Measurements from ENCODE around the gene TMEM131L. TPM values are rescaled to one million over a fixed set of nuclear protein-coding genes. Genes with fewer than 3 reads are reported as not detected.
"Not testable (repeated sequence)": the region's sequence is repeated elsewhere in the genome, so short reads cannot be mapped to it uniquely, and the experiment has no call there.

TMEM131L gene
- polyA plus RNA-seq, 1 donor (not counting 4 experiments of a cell fraction or from before 2014, with no cell fraction given), result 10.3 TPM

GRCh38 chr4:153603258-153603657, 137.1 kb downstream of the TMEM131L start:
- Histone ChIP-seq H3K4me2 (ENCODE audit: control insufficient read depth, extremely low read depth, insufficient read depth, low read depth, low read length) (no peak overlapping the region), H3K9me1 (ENCODE audit: control insufficient read depth, extremely low read depth, insufficient read depth, low read length) (no peaks in the 10 kb centered on the region), H3K79me2 (ENCODE audit: control insufficient read depth, insufficient read depth, low read length) (no peaks in the 10 kb centered on the region), H3K9ac (ENCODE audit: control insufficient read depth, extremely low read depth, insufficient read depth, low read length) (no peak overlapping the region), H3K36me3 (ENCODE audit: control insufficient read depth in 2 of 2, extremely low read depth in 1 of 2, insufficient read depth in 2 of 2, low read length in 2 of 2) (peaks cover 7 to 15% of the 10 kb centered on the region in 2 experiments), H2AFZ (ENCODE audit: control insufficient read depth, low read length) (no peak overlapping the region), H3K9me3 (ENCODE audit: control insufficient read depth, low read depth, low read length) (no peaks in the 10 kb centered on the region), H4K20me1 (ENCODE audit: control insufficient read depth, extremely low read depth, insufficient read depth, low read length) (no peaks in the 10 kb centered on the region), H3K4me3 (ENCODE audit: control insufficient read depth in 2 of 3, extremely low read depth in 1 of 3, insufficient read depth in 2 of 3, low read depth in 1 of 3, low read length in 3 of 3) (no peak overlapping the region), H3K27me3 (ENCODE audit: control insufficient read depth, extremely low read depth, insufficient read depth, low read length) (no peaks in the 10 kb centered on the region), H3K4me1 (ENCODE audit: control insufficient read depth, extremely low read depth, insufficient read depth, low read length) (no peaks in the 10 kb centered on the region), H3K27ac (ENCODE audit: control insufficient read depth, insufficient read depth, low read length) (no peak overlapping the region)
- FAIRE-seq (no peak), DNase-seq (ENCODE audit: low read depth, low spot score) (no peak)
- dilution Hi-C loops (cut with MboI; ENCODE audit: extremely low pct_ligation_motif_present, low sequenced_read_pairs), result no loop called here
- no peak for TF ChIP-seq EZH2 (IDR thresholded peaks at IDR 0.05; ENCODE audit: low read length)
- TF ChIP-seq CTCF (optimal IDR thresholded peaks at IDR 0.05 in 1 of 3, IDR thresholded peaks at IDR 0.05 in 1 of 3, conservative IDR thresholded peaks at IDR 0.05 in 1 of 3; ENCODE audit: extremely low read depth in 1 of 3, insufficient read depth in 2 of 3, low read length in 3 of 3), result no peak

- Histone ChIP-seq H3K27me3 (ENCODE audit: control insufficient read depth, extremely low read depth, insufficient read depth, low read length) (no peaks in the 10 kb centered on the region), H3K9ac (ENCODE audit: control insufficient read depth, extremely low read depth, insufficient read depth, low read length) (no peak overlapping the region), H3K27ac (ENCODE audit: control insufficient read depth, insufficient read depth, low read length) (no peak overlapping the region), H3K4me1 (ENCODE audit: control insufficient read depth, extremely low read depth, insufficient read depth, low read length) (no peaks in the 10 kb centered on the region), H4K20me1 (ENCODE audit: control insufficient read depth, extremely low read depth, insufficient read depth, low read length) (no peaks in the 10 kb centered on the region), H3K9me3 (ENCODE audit: control insufficient read depth, low read depth, low read length) (no peaks in the 10 kb centered on the region), H3K4me3 (ENCODE audit: control insufficient read depth in 2 of 3, extremely low read depth in 1 of 3, insufficient read depth in 2 of 3, low read depth in 1 of 3, low read length in 3 of 3) (no peak overlapping the region), H3K9me1 (ENCODE audit: control insufficient read depth, extremely low read depth, insufficient read depth, low read length) (no peaks in the 10 kb centered on the region), H3K4me2 (ENCODE audit: control insufficient read depth, extremely low read depth, insufficient read depth, low read depth, low read length) (no peak overlapping the region), H3K79me2 (ENCODE audit: control insufficient read depth, insufficient read depth, low read length) (no peaks in the 10 kb centered on the region), H2AFZ (ENCODE audit: control insufficient read depth, low read length) (no peak overlapping the region), H3K36me3 (ENCODE audit: control insufficient read depth in 2 of 2, extremely low read depth in 1 of 2, insufficient read depth in 2 of 2, low read length in 2 of 2) (peaks cover 7 to 14% of the 10 kb centered on the region in 2 experiments)
- TF ChIP-seq CTCF (optimal IDR thresholded peaks at IDR 0.05 in 1 of 3, IDR thresholded peaks at IDR 0.05 in 1 of 3, conservative IDR thresholded peaks at IDR 0.05 in 1 of 3; ENCODE audit: extremely low read depth in 1 of 3, insufficient read depth in 2 of 3, low read length in 3 of 3), result no peak
- TF ChIP-seq EZH2 (IDR thresholded peaks at IDR 0.05; ENCODE audit: low read length), result no peak
- dilution Hi-C loops (cut with MboI; ENCODE audit: extremely low pct_ligation_motif_present, low sequenced_read_pairs), result no loop called here
- no peak for FAIRE-seq
- DNase-seq (ENCODE audit: low read depth, low spot score), result no peak
These were observed 137.7 kb downstream of the TMEM131L start for GRCh38 chr4:153603835-153604234.

- DNase-seq (ENCODE audit: low read depth, low spot score); H3K4me2 ChIP-seq (ENCODE audit: control insufficient read depth, extremely low read depth, insufficient read depth, low read depth, low read length); H2AFZ ChIP-seq (ENCODE audit: control insufficient read depth, low read length); H3K4me1 ChIP-seq (ENCODE audit: control insufficient read depth, extremely low read depth, insufficient read depth, low read length); H3K36me3 ChIP-seq (ENCODE audit: control insufficient read depth in 2 of 2, extremely low read depth in 1 of 2, insufficient read depth in 2 of 2, low read length in 2 of 2); H3K27me3 ChIP-seq (ENCODE audit: control insufficient read depth, extremely low read depth, insufficient read depth, low read length); H3K27ac ChIP-seq (ENCODE audit: control insufficient read depth, insufficient read depth, low read length); H3K79me2 ChIP-seq (ENCODE audit: control insufficient read depth, insufficient read depth, low read length); H3K9me1 ChIP-seq (ENCODE audit: control insufficient read depth, extremely low read depth, insufficient read depth, low read length); H4K20me1 ChIP-seq (ENCODE audit: control insufficient read depth, extremely low read depth, insufficient read depth, low read length); H3K9ac ChIP-seq (ENCODE audit: control insufficient read depth, extremely low read depth, insufficient read depth, low read length); H3K9me3 ChIP-seq (ENCODE audit: control insufficient read depth, low read depth, low read length); H3K4me3 ChIP-seq (ENCODE audit: control insufficient read depth in 2 of 3, extremely low read depth in 1 of 3, insufficient read depth in 2 of 3, low read depth in 1 of 3, low read length in 3 of 3); dilution Hi-C loops (cut with MboI; ENCODE audit: extremely low pct_ligation_motif_present, low sequenced_read_pairs); FAIRE-seq: not testable (repeated sequence)
These were observed 142.9 kb downstream of the TMEM131L start for GRCh38 chr4:153609070-153609469.

Data from keratinocyte (primary cell).